ENCODE data around the gene IL6R.

DNA sequence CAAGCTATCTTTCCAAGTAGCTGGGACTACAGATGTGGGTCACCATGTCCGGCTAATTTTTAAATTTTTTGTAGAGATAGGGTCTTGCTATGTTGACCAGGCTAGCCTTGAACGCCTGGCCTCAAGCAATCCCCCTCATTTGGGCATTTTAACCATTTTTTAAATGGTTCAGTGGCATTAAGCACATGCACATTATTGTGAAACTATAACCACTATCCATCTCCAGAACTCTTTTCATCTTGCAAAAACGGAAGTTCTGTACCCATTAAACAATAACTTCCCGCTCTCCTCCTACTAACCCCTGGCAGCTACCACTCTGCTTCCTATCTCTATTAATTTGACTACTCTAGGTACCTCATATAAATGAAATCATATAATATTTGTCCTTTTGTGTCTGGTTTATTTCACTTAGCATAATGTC is 4.8 kb upstream of the IL6R start:
- no peak for TF ChIP-seq EZH2 (IDR thresholded peaks at IDR 0.05; ENCODE audit: low read length, unreplicated experiment)
- TF ChIP-seq, protein P1, sequence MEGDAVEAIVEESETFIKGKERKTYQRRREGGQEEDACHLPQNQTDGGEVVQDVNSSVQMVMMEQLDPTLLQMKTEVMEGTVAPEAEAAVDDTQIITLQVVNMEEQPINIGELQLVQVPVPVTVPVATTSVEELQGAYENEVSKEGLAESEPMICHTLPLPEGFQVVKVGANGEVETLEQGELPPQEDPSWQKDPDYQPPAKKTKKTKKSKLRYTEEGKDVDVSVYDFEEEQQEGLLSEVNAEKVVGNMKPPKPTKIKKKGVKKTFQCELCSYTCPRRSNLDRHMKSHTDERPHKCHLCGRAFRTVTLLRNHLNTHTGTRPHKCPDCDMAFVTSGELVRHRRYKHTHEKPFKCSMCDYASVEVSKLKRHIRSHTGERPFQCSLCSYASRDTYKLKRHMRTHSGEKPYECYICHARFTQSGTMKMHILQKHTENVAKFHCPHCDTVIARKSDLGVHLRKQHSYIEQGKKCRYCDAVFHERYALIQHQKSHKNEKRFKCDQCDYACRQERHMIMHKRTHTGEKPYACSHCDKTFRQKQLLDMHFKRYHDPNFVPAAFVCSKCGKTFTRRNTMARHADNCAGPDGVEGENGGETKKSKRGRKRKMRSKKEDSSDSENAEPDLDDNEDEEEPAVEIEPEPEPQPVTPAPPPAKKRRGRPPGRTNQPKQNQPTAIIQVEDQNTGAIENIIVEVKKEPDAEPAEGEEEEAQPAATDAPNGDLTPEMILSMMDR (conservative IDR thresholded peaks at IDR 0.05; ENCODE audit: low read depth, low read length) = no peak
- TF ChIP-seq EZH2phosphoT487 (IDR thresholded peaks at IDR 0.05; ENCODE audit: borderline replicate concordance, low read length) = no peak
